Thyroid gland (tissue), 4 donors: Measurements from ENCODE around the gene ADARB2.

ENCODE experiments used
- CTCF ChIP-seq, 6 experiments: fragments of 200-600 bp in 3 of 6; fragments of 450-650 bp in 3 of 6; sonication (generic) in 3 of 6; IDR thresholded peaks; one replicate each; pipeline ENCODE4 v1.5.1; 2016 to 2019; ENCODE audit warnings: antibody characterized with exemption in 6 of 6, mild to moderate bottlenecking in 2 of 6, inconsistent platforms in 1 of 6, moderate library complexity in 1 of 6
- POLR2A ChIP-seq, 2 donors: fragments of 450-650 bp; IDR thresholded peaks; one replicate each; pipeline ENCODE4 v1.6.1; 2017; ENCODE audit warnings: antibody characterized with exemption in 2 of 2, mild to moderate bottlenecking in 2 of 2, moderate library complexity in 1 of 2

- TF ChIP-seq POLR2A (IDR thresholded peaks at IDR 0.05) = no peak
- no peak for TF ChIP-seq CTCF (IDR thresholded peaks at IDR 0.05)
These were observed 429.0 kb downstream of the ADARB2 start for GRCh38 chr10:1308173-1308961.
